GM20000 (cell line): ENCODE results near the gene SYAP1.
"Not testable (repeated sequence)": the region's sequence is repeated elsewhere in the genome, so short reads cannot be mapped to it uniquely, and the experiment has no call there.

Source experiments
- DNase-seq: peaks from one replicate; pipeline ENCODE4 v3.0.0; 2012; ENCODE audit warnings: low spot score
- CTCF ChIP-seq: IDR thresholded peaks from 2 replicates; pipeline ENCODE4 v1.5.1; 2012; ENCODE audit warnings: mild to moderate bottlenecking, control low read depth; ENCODE audit errors: extremely low read depth, missing control alignments

SYAP1 gene

GRCh38 chrX:16770970-16771482, 51.6 kb downstream of the SYAP1 start:
- DNase-seq: no peak
- no peak for TF ChIP-seq CTCF

GRCh38 chrX:16771483-16772398, 52.3 kb downstream of the SYAP1 start:
- no peak for DNase-seq
- TF ChIP-seq CTCF: no peak

- DNase-seq: no peak
- TF ChIP-seq CTCF: no peak
Measured at GRCh38 chrX:16772460-16772859, 53.0 kb downstream of the SYAP1 start.

- no peak for DNase-seq
- TF ChIP-seq CTCF: no peak
Measured at GRCh38 chrX:16774746-16775145, 55.3 kb downstream of the SYAP1 start.

GRCh38 chrX:16778545-16778944, 59.1 kb downstream of the SYAP1 start:
- no peak for DNase-seq
- TF ChIP-seq CTCF: no peak

- DNase-seq: no peak
- TF ChIP-seq CTCF: no peak
Measured at GRCh38 chrX:16778993-16779392, 59.6 kb downstream of the SYAP1 start.

GRCh38 chrX:16779815-16780214, 60.4 kb downstream of the SYAP1 start:
- not testable (repeated sequence) for DNase-seq

GRCh38 chrX:16783452-16783851, 64.0 kb downstream of the SYAP1 start:
- DNase-seq: no peak

GRCh38 chrX:16784440-16784839, 65.0 kb downstream of the SYAP1 start:
- DNase-seq: not testable (repeated sequence)

More at GRCh38 chrX:16783452-16783851, 64.0 kb downstream of the SYAP1 start:
- no peak for TF ChIP-seq CTCF
